Aorta (tissue), 5 donors: ENCODE data around the gene EPB41L1. TPM values are rescaled to one million over a fixed set of nuclear protein-coding genes. Genes with fewer than 3 reads are reported as not detected.
A peak's percentile ranks its signal among the peaks of the same experiment; 100 is the strongest.

Source experiments
- ATAC-seq: fragments of 200-7000 bp; cut with Tn5 transposase; one replicate; pipeline ENCODE4 v1.9.1; 2022; ENCODE audit warnings: moderate library complexity; ENCODE audit not compliant: low FRiP score
- DNase-seq, 2 donors: peaks; one replicate each; pipeline ENCODE4 v3.0.0-alpha.2; 2020
- H3K27ac ChIP-seq, 2 donors: one replicate each; pipeline ENCODE4 v1.5.1; 2013; ENCODE audit warnings: low read length in 2 of 2, mild to moderate bottlenecking in 2 of 2, moderate library complexity in 2 of 2, control low read depth in 1 of 2, inconsistent platforms in 1 of 2, low read depth in 1 of 2
- H3K27me3 ChIP-seq, 2 donors: one replicate each; pipeline ENCODE4 v1.6.1; 2013; ENCODE audit warnings: control low read depth in 1 of 2, low read length in 1 of 2, mild to moderate bottlenecking in 1 of 2, moderate library complexity in 1 of 2; ENCODE audit not compliant: insufficient read depth in 2 of 2, control insufficient read depth in 1 of 2
- H3K36me3 ChIP-seq, 2 donors: one replicate each; pipeline ENCODE4 v1.6.1; 2013; ENCODE audit warnings: control low read depth in 1 of 2, low read length in 1 of 2, mild to moderate bottlenecking in 1 of 2; ENCODE audit not compliant: insufficient read depth in 2 of 2, control insufficient read depth in 1 of 2
- H3K4me1 ChIP-seq, 2 donors: one replicate each; pipeline ENCODE4 v1.6.1; 2013; ENCODE audit warnings: low read length in 2 of 2, control low read depth in 1 of 2, mild to moderate bottlenecking in 1 of 2, moderate library complexity in 1 of 2; ENCODE audit not compliant: insufficient read depth in 2 of 2, control insufficient read depth in 1 of 2
- H3K4me3 ChIP-seq, 2 donors: one replicate each; pipeline ENCODE4 v1.5.1; 2013; ENCODE audit warnings: low read length in 2 of 2, control low read depth in 1 of 2, mild to moderate bottlenecking in 1 of 2
- H3K9me3 ChIP-seq: one replicate; pipeline ENCODE4 v1.6.1; 2013; ENCODE audit warnings: mild to moderate bottlenecking, low read length; ENCODE audit not compliant: control insufficient read depth
- WGBS, 2 donors: extraction: QIAGEN DNeasy Blood & Tissue Kit; methylation state at CpG; one replicate each; pipeline ENCODE4 v1.1.7; 2013; 5-methylcytosine and 5-hydroxymethylcytosine counted together
- intact Hi-C, 2 donors: fragments of 100-400 bp; cut with DNase I; formaldehyde crosslinking; loops; one replicate each; pipeline versions ENCODE4 v1.14.2 to v1.15.0; 2022
- long read RNA-seq, 2 donors: library from polyadenylated mRNA; unstranded; transcript quantifications; one replicate each; pipeline ENCODE4 v2.0.0, GENCODE V29; 2020 to 2021
- polyA plus RNA-seq, 2 donors: library from polyadenylated mRNA; stranded (reverse); fragments of 200-250 nt; gene quantifications; one replicate each; pipeline ENCODE4 v1.2.3, GENCODE V29; 2013
- total RNA-seq, 2 donors: library from RNA; stranded (reverse); fragmentation: NEBNext Ultra II Directional; extraction: Animal tissue kit (Norgen Biotek cat#: 25700); gene quantifications; one replicate each; pipeline ENCODE4 v1.2.1, GENCODE V29; 2021
- donor health status: healthy with polysubstance abuse.
- donor health status: Bipolar disorder and iron deficiency.
- donor health status: DM: no; HTN: no; CAD: no.
- donor health status: DM: no; HTN: no; CAD: no.
- donor health status: DM: yes; HTN: yes; CAD: no.

The EPB41L1 gene
- total RNA-seq, result 10 to 100 TPM; 38.6 to 47.1 TPM
- 10 to 100 TPM; 18.0 to 26.9 TPM for polyA plus RNA-seq
- long read RNA-seq, donor 1, partial matches to known transcripts, result 10 of 23 reads
- long read RNA-seq, donor 1, other reads (novel, unspliced or antisense), result 13 of 23 reads
- long read RNA-seq, donor 2, partial matches to known transcripts, result 5 of 20 reads
- long read RNA-seq, donor 2, other reads (novel, unspliced or antisense), result 15 of 20 reads

- DNase-seq (peak in 1 of 2 donors; percentile 57), ATAC-seq (peak; percentile 20)
- Histone ChIP-seq H3K9me3 (no peaks in the 10 kb centered on the region), H3K4me1 (no peaks in the 10 kb centered on the region), H3K27ac (peak within 1 kb of the TSS; percentile 32 to 50), H3K27me3 (no peaks in the 10 kb centered on the region), H3K36me3 (no peaks in the 10 kb centered on the region), H3K4me3 (peak within 1 kb of the TSS; percentile 53 to 54)
- intact Hi-C loops, result loop anchor here in 1 of 2 donors (5.0 kb wide), 1 partner anchor 42 kb away; no protein-coding TSS in a partner anchor
- WGBS, 2 donors, result 1 to 2% methylated on average over 46 to 51 of the region's 51 CpGs
Measured at GRCh38 chr20:36154700-36155628, at the start of gene EPB41L1. Gene EPB41L1, plus strand, starts transcription at chr20:36154740. Its CDS starts 19,038 bp downstream, at chr20:36173778.

- Histone ChIP-seq H3K4me3 (no peak overlapping the region), H3K27me3 (no peaks in the 10 kb centered on the region), H3K36me3 (no peaks in the 10 kb centered on the region), H3K9me3 (no peaks in the 10 kb centered on the region), H3K27ac (no peak overlapping the region), H3K4me1 (no peaks in the 10 kb centered on the region)
- peak in 1 of 2 donors; percentile 24 for DNase-seq
- intact Hi-C loops, result no loop called here
- ATAC-seq, result no peak
- WGBS, 2 donors, result 95 to 97% methylated on average over 10 of the region's 10 CpGs
Measured at GRCh38 chr20:36104856-36105255, 49.7 kb upstream of the EPB41L1 start.

GRCh38 chr20:36105711-36106226 lies 48.8 kb upstream of the EPB41L1 start:
- WGBS, 2 donors, result 72 to 100% methylated on average over 1 of the region's 1 CpG
- H3K27me3 ChIP-seq, result no peaks in the 10 kb centered on the region
- H3K9me3 ChIP-seq, result no peaks in the 10 kb centered on the region
- H3K36me3 ChIP-seq, result no peaks in the 10 kb centered on the region
- intact Hi-C loops, result no loop called here
- H3K27ac ChIP-seq, result no peak overlapping the region
- H3K4me1 ChIP-seq, result no peaks in the 10 kb centered on the region
- DNase-seq, result peak in 1 of 2 donors; percentile 21
- no peak overlapping the region for H3K4me3 ChIP-seq
- ATAC-seq, result peak; percentile 44

GRCh38 chr20:36106606-36107005 lies 47.9 kb upstream of the EPB41L1 start:
- ATAC-seq (no peak), DNase-seq (peak in 1 of 2 donors; percentile 25)
- H3K9me3 ChIP-seq, result no peaks in the 10 kb centered on the region
- no peak overlapping the region for H3K27ac ChIP-seq
- H3K36me3 ChIP-seq, result no peaks in the 10 kb centered on the region
- no peaks in the 10 kb centered on the region for H3K27me3 ChIP-seq
- 95% methylated on average over 5 of the region's 5 CpGs for WGBS, 2 donors
- no peaks in the 10 kb centered on the region for H3K4me1 ChIP-seq
- intact Hi-C loops, result no loop called here
- no peak overlapping the region for H3K4me3 ChIP-seq

- Histone ChIP-seq H3K9me3 (no peaks in the 10 kb centered on the region), H3K27me3 (no peaks in the 10 kb centered on the region), H3K27ac (no peak overlapping the region), H3K36me3 (no peaks in the 10 kb centered on the region), H3K4me1 (no peaks in the 10 kb centered on the region), H3K4me3 (no peak overlapping the region)
- intact Hi-C loops, result no loop called here
- 90 to 93% methylated on average over 1 of the region's 1 CpG for WGBS, 2 donors
- DNase-seq (no peak), ATAC-seq (no peak)
Measured at GRCh38 chr20:36107881-36108280, 46.7 kb upstream of the EPB41L1 start.

DNA sequence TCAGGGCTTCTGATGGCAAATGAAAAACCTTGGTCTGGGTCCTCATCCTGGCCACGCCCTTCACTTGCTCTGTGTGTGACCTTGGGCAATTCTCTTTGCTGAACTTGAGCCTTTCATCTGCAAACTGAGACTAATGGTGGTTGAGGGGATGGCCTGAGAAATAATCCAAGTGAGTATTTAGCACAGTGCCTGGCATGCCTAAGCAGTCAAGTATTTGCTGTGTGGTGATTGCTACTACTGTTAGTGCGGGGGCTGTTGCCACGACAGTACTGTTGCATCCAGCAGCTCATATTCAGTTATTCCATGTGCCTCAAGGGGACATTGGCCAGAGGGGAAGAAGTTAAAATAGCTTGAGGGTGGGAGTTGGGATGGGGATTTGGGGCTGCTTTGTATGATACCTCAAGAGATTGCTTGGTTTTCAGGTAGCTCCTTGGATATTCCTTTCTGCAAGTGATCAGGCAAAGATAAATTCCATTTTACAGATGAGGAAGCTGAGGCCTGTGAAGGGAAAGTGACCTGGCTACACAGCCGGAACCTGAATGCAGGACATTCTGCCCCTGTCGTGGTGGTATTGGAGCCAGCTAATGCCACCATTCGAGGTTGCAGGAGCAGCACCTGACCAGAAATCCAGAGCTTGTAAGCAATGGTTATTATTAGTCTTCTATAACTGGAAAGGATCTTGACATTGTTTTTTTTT lies 45.1 kb upstream of the EPB41L1 start:
- no peak for DNase-seq
- ATAC-seq, result no peak
- no peaks in the 10 kb centered on the region for H3K27me3 ChIP-seq
- H3K27ac ChIP-seq, result no peak overlapping the region
- 92 to 94% methylated on average over 6 of the region's 6 CpGs for WGBS, 2 donors
- no peaks in the 10 kb centered on the region for H3K9me3 ChIP-seq
- H3K4me3 ChIP-seq, result no peak overlapping the region
- no peaks in the 10 kb centered on the region for H3K36me3 ChIP-seq
- intact Hi-C loops, result no loop called here
- no peaks in the 10 kb centered on the region for H3K4me1 ChIP-seq

- Histone ChIP-seq H3K27ac (no peak overlapping the region), H3K4me1 (no peaks in the 10 kb centered on the region), H3K9me3 (no peaks in the 10 kb centered on the region), H3K27me3 (no peaks in the 10 kb centered on the region), H3K36me3 (no peaks in the 10 kb centered on the region), H3K4me3 (no peak overlapping the region)
- intact Hi-C loops, result no loop called here
- no peak for ATAC-seq
- DNase-seq, result no peak
Measured at GRCh38 chr20:36110994-36111393, 43.5 kb upstream of the EPB41L1 start.

DNA sequence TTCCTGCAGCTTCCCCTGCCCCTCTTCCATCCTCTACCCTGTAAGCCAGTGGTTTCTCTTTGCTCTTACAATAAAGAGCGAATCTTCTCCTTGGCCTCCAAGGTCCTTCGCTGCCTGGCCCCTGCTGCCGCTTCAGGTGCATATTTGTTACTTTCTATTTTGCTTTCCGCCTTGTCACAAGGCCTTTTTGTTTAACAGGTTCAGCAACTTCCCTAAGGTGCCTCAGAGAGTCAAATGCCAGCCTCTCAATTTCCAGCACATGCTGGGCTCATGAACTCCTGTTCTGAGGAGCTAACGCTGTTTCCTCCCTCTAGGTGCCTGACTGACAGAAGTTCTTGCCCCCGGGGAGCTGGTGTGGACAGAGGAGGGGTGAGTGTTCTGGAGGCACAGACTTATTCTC lies 42.4 kb upstream of the EPB41L1 start:
- H3K27ac ChIP-seq, result no peak overlapping the region
- H3K36me3 ChIP-seq, result no peaks in the 10 kb centered on the region
- intact Hi-C loops, result no loop called here
- no peaks in the 10 kb centered on the region for H3K9me3 ChIP-seq
- no peaks in the 10 kb centered on the region for H3K27me3 ChIP-seq
- no peaks in the 10 kb centered on the region for H3K4me1 ChIP-seq
- 88 to 97% methylated on average over 6 of the region's 6 CpGs for WGBS, 2 donors
- ATAC-seq, result no peak
- no peak for DNase-seq
- no peak overlapping the region for H3K4me3 ChIP-seq
